Progenitor cell of endocrine pancreas (in vitro differentiated cells): ENCODE measurements around the gene OR10A3. TPM values are rescaled to one million over a fixed set of nuclear protein-coding genes. Genes with fewer than 3 reads are reported as not detected.

ENCODE experiments used
- DNase-seq: peaks from one replicate; pipeline ENCODE4 v3.0.0; 2021; ENCODE audit warnings: low spot score; ENCODE audit not compliant: unreplicated experiment
- H3K27ac Mint-ChIP-seq: 2 replicates; pipeline ENCODE4 v1.8.0; 2021; ENCODE audit warnings: mild to moderate bottlenecking, moderate library complexity, mixed read lengths
- H3K27me3 Mint-ChIP-seq: 2 replicates; pipeline ENCODE4 v1.8.0; 2021; ENCODE audit warnings: mixed read lengths
- H3K36me3 Mint-ChIP-seq: 2 replicates; pipeline ENCODE4 v1.8.0; 2022; ENCODE audit warnings: mixed read lengths; ENCODE audit not compliant: insufficient read depth
- H3K4me1 Mint-ChIP-seq: 2 replicates; pipeline ENCODE4 v1.8.0; 2021; ENCODE audit warnings: low read depth, mixed read lengths
- H3K4me3 Mint-ChIP-seq: 2 replicates; pipeline ENCODE4 v1.8.0; 2021; ENCODE audit warnings: low read depth, mild to moderate bottlenecking, moderate library complexity, mixed read lengths
- H3K9me3 Mint-ChIP-seq: 2 replicates; pipeline ENCODE4 v1.8.0; 2021; ENCODE audit warnings: low read depth, mixed read lengths
- total RNA-seq: library from RNA; stranded (reverse); gene quantifications from 2 replicates; pipeline ENCODE4 v1.2.1, GENCODE V29; 2021
- TF ChIP-seq, protein P1 (sequence below): fragments of 200-600 bp; sonication (generic); IDR thresholded peaks from one replicate; pipeline ENCODE4 v1.5.0; 2021; ENCODE audit warnings: antibody characterized with exemption, mild to moderate bottlenecking; ENCODE audit not compliant: unreplicated experiment

The OR10A3 gene
- total RNA-seq, 1 donor from 2014 or later: not detected

DNA sequence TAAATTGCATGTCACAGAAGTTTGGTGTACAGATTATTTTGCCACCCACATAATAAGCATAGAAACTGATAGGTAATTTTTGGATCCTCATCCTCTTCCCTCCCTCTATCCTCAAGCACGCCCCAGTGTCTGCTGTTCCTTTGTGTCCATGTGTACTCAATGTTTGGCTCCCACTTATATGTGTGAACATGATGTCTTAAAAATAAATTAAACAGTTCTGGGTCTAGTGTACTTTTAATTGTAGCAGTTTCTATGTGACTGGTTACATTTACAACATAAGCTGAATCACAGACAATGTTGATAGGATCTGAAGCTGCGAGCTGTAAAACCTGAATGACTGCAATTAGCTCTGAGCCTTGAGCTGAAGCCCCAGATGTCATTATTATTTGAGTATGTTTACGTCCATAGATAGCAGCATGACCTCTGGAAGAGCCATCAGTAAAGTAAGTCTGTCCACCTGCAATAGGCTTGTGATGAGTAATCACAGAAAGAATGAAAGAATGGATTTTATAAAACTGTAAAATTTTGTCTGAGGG lies 40.1 kb downstream of the OR10A3 start:
- H3K9me3 Mint-ChIP-seq: no peaks in the 10 kb centered on the region
- no peaks in the 10 kb centered on the region for H3K36me3 Mint-ChIP-seq

DNA sequence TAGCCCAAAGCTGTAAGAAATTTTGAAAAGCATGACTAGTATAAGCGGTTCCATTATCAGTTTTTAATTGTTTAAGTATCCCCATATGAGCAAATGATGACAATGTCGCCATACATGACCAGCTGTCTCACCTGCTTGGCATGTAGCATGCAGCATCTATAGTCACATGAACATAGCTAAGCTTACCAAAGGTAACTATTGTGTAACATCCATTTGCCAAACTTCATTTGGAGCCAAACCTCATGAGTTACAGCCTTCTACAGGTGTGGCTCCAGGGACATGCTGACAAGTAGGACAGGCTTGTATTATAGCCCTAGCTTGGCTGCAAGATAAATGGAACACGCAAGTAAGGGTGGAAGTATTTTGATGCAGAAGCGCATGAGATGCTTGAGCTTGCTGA lies 40.8 kb downstream of the OR10A3 start:
- Mint-ChIP-seq H3K9me3 (no peaks in the 10 kb centered on the region), H3K27ac (no peak overlapping the region), H3K27me3 (no peaks in the 10 kb centered on the region), H3K4me1 (peaks cover 12% of the 10 kb centered on the region), H3K4me3 (no peak overlapping the region), H3K36me3 (no peaks in the 10 kb centered on the region)
- TF ChIP-seq, protein P1, sequence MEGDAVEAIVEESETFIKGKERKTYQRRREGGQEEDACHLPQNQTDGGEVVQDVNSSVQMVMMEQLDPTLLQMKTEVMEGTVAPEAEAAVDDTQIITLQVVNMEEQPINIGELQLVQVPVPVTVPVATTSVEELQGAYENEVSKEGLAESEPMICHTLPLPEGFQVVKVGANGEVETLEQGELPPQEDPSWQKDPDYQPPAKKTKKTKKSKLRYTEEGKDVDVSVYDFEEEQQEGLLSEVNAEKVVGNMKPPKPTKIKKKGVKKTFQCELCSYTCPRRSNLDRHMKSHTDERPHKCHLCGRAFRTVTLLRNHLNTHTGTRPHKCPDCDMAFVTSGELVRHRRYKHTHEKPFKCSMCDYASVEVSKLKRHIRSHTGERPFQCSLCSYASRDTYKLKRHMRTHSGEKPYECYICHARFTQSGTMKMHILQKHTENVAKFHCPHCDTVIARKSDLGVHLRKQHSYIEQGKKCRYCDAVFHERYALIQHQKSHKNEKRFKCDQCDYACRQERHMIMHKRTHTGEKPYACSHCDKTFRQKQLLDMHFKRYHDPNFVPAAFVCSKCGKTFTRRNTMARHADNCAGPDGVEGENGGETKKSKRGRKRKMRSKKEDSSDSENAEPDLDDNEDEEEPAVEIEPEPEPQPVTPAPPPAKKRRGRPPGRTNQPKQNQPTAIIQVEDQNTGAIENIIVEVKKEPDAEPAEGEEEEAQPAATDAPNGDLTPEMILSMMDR: no peak
- DNase-seq: no peak

More for the DNA sequence above, 40.1 kb downstream of the OR10A3 start:
- no peak for DNase-seq
- Mint-ChIP-seq H3K4me1 (peaks cover 19% of the 10 kb centered on the region), H3K27ac (no peak overlapping the region), H3K27me3 (no peaks in the 10 kb centered on the region), H3K4me3 (no peak overlapping the region)
- TF ChIP-seq, protein P1: no peak

DNA sequence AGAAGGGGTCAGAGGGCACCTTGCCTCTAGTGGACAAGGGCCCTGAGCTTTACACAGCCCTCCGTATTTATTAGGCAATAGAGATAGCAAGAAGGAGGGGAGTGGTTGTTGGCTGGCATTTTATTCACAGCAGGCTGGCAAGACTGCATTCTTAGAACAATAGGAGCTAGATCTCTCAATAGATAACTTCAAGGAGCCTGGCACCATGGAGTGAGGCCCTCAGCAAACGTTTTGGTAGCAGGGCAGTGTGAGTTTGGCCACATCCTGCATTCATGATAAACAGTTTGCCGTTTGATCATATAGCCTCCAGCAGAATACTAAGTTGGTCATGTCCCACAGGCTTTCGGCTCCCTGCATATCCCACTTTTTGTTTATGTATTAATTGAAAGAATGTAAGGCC lies 42.1 kb downstream of the OR10A3 start:
- TF ChIP-seq, protein P1: no peak
- peaks cover 9% of the 10 kb centered on the region for H3K4me1 Mint-ChIP-seq
- H3K36me3 Mint-ChIP-seq: no peaks in the 10 kb centered on the region
- H3K4me3 Mint-ChIP-seq: no peak overlapping the region
- H3K27me3 Mint-ChIP-seq: no peaks in the 10 kb centered on the region
- no peak for DNase-seq
- no peaks in the 10 kb centered on the region for H3K9me3 Mint-ChIP-seq
- no peak overlapping the region for H3K27ac Mint-ChIP-seq

DNA sequence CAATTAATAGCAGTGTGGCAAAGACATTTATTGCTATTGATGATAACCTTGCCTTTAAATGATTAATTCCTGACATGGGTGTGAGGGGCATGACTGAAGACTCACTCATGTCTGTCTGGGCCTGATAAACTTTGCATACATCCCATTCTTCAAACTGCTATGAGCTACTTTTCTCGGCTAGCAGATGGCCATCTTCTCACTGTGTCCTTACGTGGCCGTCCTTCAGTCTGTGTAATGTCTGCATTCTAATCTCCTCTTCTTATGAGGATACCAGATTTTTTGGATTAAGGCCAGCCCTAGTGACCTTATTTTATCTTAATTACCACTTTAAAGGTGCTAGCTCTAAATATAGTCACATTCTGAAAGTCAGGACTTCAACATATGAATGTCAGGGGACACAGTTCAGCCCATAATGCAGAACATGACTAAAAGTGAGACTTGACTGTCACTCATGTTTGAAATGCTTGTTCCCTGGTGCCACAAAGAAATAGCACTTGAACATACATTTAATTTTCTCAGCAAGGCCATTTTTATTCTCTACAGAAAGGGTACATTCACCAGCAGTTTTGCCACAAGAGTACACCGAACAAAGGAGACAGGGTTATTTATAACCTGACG lies 42.7 kb downstream of the OR10A3 start:
- TF ChIP-seq, protein P1: no peak
- Mint-ChIP-seq H3K4me1 (peaks cover 10% of the 10 kb centered on the region), H3K9me3 (no peaks in the 10 kb centered on the region), H3K4me3 (no peak overlapping the region), H3K36me3 (no peaks in the 10 kb centered on the region), H3K27me3 (no peaks in the 10 kb centered on the region), H3K27ac (no peak overlapping the region)
- DNase-seq: no peak

DNA sequence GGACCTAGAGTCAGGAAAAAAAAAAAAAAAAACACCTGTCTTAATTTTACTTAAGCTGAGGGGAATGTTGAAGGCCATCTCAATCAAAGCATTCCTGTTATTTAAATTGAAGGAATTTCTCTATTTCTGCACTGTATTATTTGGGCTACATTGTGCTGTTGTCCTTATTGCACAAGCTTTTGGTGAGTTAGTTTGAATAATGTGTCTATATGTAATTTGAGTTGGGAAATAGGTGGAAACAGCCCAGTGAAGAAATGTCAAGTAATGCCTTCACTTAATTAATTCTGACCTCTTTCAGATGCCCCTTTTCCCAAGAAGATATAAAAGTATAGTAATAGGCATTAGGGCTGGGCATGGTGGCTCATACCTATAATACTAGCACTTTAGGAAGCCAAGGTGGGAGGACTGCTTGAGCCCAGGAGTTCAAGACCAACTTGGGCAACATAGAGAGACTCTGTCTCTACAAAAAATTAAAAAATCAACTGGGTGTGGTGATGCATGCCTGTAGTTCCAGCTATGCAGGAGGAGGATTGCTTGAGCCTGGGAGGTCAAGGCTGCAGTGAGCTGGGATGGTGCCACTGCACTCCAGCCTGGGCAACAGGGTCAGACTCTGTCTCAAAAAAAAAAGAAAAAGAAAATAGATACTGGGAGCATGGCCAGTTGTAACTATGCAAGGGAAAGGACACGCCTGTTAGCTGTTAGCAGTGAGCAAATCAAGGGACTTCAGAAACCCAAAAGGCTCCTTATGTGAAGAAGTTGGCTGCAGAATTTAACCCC lies 45.3 kb downstream of the OR10A3 start:
- Mint-ChIP-seq H3K4me1 (peaks cover 7% of the 10 kb centered on the region), H3K36me3 (no peaks in the 10 kb centered on the region), H3K4me3 (no peak overlapping the region), H3K27me3 (no peaks in the 10 kb centered on the region), H3K27ac (no peak overlapping the region), H3K9me3 (no peaks in the 10 kb centered on the region)
- TF ChIP-seq, protein P1: no peak
- no peak for DNase-seq
